ENCODE measurements around the gene AGBL4.

Gene AGBL4

DNA sequence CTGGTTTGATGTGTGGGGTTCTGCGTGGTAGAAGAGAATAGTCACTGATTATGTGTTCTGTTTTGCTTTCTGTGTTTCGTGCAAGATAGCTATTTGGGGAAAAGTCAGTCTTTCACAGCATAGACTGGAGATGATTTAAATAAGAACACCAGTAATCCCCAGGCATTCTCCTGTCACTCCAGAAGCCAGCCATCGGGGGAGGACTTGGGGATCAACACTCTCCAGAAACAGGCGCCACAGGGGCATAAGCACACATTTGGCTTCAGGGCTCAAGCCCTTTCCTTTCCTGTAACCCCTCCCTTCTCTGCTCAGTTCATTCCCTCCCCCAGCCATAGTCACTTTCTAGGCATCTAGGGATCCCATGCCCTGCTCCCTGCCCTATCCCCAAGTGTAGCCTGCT is 1149.8 kb downstream of the AGBL4 start:
- no peak for TF ChIP-seq ZFP30 (CRISPR knock-in tag; IDR thresholded peaks at IDR 0.05)
- TF ChIP-seq TCF4 (CRISPR knock-in tag; IDR thresholded peaks at IDR 0.05; ENCODE audit: borderline replicate concordance), result no peak
- TF ChIP-seq PATZ1 (CRISPR knock-in tag; IDR thresholded peaks at IDR 0.05; ENCODE audit: borderline replicate concordance), result no peak
- TF ChIP-seq CSDC2 (CRISPR knock-in tag; IDR thresholded peaks at IDR 0.05), result no peak
- TF ChIP-seq SNAI2 (CRISPR knock-in tag; IDR thresholded peaks at IDR 0.05), result no peak
- TF ChIP-seq, protein P1, sequence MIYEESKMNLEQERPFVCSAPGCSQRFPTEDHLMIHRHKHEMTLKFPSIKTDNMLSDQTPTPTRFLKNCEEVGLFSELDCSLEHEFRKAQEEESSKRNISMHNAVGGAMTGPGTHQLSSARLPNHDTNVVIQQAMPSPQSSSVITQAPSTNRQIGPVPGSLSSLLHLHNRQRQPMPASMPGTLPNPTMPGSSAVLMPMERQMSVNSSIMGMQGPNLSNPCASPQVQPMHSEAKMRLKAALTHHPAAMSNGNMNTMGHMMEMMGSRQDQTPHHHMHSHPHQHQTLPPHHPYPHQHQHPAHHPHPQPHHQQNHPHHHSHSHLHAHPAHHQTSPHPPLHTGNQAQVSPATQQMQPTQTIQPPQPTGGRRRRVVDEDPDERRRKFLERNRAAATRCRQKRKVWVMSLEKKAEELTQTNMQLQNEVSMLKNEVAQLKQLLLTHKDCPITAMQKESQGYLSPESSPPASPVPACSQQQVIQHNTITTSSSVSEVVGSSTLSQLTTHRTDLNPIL (CRISPR knock-in tag; IDR thresholded peaks at IDR 0.05; ENCODE audit: low read depth), result no peak
- no peak for TF ChIP-seq BACH2 (CRISPR knock-in tag; IDR thresholded peaks at IDR 0.05; ENCODE audit: borderline replicate concordance)
- TF ChIP-seq, protein P2, sequence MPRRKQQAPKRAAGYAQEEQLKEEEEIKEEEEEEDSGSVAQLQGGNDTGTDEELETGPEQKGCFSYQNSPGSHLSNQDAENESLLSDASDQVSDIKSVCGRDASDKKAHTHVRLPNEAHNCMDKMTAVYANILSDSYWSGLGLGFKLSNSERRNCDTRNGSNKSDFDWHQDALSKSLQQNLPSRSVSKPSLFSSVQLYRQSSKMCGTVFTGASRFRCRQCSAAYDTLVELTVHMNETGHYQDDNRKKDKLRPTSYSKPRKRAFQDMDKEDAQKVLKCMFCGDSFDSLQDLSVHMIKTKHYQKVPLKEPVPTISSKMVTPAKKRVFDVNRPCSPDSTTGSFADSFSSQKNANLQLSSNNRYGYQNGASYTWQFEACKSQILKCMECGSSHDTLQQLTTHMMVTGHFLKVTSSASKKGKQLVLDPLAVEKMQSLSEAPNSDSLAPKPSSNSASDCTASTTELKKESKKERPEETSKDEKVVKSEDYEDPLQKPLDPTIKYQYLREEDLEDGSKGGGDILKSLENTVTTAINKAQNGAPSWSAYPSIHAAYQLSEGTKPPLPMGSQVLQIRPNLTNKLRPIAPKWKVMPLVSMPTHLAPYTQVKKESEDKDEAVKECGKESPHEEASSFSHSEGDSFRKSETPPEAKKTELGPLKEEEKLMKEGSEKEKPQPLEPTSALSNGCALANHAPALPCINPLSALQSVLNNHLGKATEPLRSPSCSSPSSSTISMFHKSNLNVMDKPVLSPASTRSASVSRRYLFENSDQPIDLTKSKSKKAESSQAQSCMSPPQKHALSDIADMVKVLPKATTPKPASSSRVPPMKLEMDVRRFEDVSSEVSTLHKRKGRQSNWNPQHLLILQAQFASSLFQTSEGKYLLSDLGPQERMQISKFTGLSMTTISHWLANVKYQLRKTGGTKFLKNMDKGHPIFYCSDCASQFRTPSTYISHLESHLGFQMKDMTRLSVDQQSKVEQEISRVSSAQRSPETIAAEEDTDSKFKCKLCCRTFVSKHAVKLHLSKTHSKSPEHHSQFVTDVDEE (CRISPR knock-in tag; IDR thresholded peaks at IDR 0.05), result no peak
- TF ChIP-seq ZFP3 (CRISPR knock-in tag; IDR thresholded peaks at IDR 0.05), result no peak
- TF ChIP-seq ESRRG (CRISPR knock-in tag; IDR thresholded peaks at IDR 0.05), result no peak
- TF ChIP-seq OSR1 (CRISPR knock-in tag; IDR thresholded peaks at IDR 0.05), result no peak
- TF ChIP-seq ISL1 (CRISPR knock-in tag; IDR thresholded peaks at IDR 0.05), result no peak
- no peak for TF ChIP-seq RARB (CRISPR knock-in tag; IDR thresholded peaks at IDR 0.05)
- TF ChIP-seq ARNTL (CRISPR knock-in tag; IDR thresholded peaks at IDR 0.05; ENCODE audit: borderline replicate concordance, low read depth), result no peak
- TF ChIP-seq, protein P3, sequence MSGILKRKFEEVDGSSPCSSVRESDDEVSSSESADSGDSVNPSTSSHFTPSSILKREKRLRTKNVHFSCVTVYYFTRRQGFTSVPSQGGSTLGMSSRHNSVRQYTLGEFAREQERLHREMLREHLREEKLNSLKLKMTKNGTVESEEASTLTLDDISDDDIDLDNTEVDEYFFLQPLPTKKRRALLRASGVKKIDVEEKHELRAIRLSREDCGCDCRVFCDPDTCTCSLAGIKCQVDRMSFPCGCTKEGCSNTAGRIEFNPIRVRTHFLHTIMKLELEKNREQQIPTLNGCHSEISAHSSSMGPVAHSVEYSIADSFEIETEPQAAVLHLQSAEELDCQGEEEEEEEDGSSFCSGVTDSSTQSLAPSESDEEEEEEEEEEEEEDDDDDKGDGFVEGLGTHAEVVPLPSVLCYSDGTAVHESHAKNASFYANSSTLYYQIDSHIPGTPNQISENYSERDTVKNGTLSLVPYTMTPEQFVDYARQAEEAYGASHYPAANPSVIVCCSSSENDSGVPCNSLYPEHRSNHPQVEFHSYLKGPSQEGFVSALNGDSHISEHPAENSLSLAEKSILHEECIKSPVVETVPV (CRISPR knock-in tag; IDR thresholded peaks at IDR 0.05), result no peak
- no peak for ATAC-seq

- peak; percentile 79 for ATAC-seq
- TF ChIP-seq SNAI2 (CRISPR knock-in tag; IDR thresholded peaks at IDR 0.05) (no peak), POU6F1 (CRISPR knock-in tag; IDR thresholded peaks at IDR 0.05; ENCODE audit: borderline replicate concordance, low read depth) (no peak), PPARA (CRISPR knock-in tag; IDR thresholded peaks at IDR 0.05; ENCODE audit: borderline replicate concordance) (no peak), ESRRG (CRISPR knock-in tag; IDR thresholded peaks at IDR 0.05) (no peak), BACH2 (CRISPR knock-in tag; IDR thresholded peaks at IDR 0.05; ENCODE audit: borderline replicate concordance) (no peak), TCF4 (CRISPR knock-in tag; IDR thresholded peaks at IDR 0.05; ENCODE audit: borderline replicate concordance) (no peak), ZNF565 (CRISPR knock-in tag; conservative IDR thresholded peaks at IDR 0.05; ENCODE audit: low read depth) (no peak), ZFP3 (CRISPR knock-in tag; IDR thresholded peaks at IDR 0.05) (no peak), RARB (CRISPR knock-in tag; IDR thresholded peaks at IDR 0.05) (no peak), TOX (CRISPR knock-in tag; IDR thresholded peaks at IDR 0.05; ENCODE audit: borderline replicate concordance) (no peak), ZNF70 (CRISPR knock-in tag; IDR thresholded peaks at IDR 0.05) (no peak), ZC3H10 (CRISPR knock-in tag; IDR thresholded peaks at IDR 0.05) (no peak), ARNTL (CRISPR knock-in tag; IDR thresholded peaks at IDR 0.05; ENCODE audit: borderline replicate concordance, low read depth) (no peak), OSR1 (CRISPR knock-in tag; IDR thresholded peaks at IDR 0.05) (no peak), CSDC2 (CRISPR knock-in tag; IDR thresholded peaks at IDR 0.05) (no peak), ZFP30 (CRISPR knock-in tag; IDR thresholded peaks at IDR 0.05) (no peak), ISL1 (CRISPR knock-in tag; IDR thresholded peaks at IDR 0.05) (no peak), GLIS3 (CRISPR knock-in tag; IDR thresholded peaks at IDR 0.05) (no peak)
- TF ChIP-seq, protein P3 (CRISPR knock-in tag; IDR thresholded peaks at IDR 0.05), result no peak
Measured at GRCh38 chr1:48870596-48870995, 1153.2 kb downstream of the AGBL4 start.
